ENCODE measurements around the gene HVCN1.

The HVCN1 gene

GRCh38 chr12:110600254-110600653 lies 88.7 kb downstream of the HVCN1 start:
- DNase-seq (ENCODE audit: low read depth), result peak; percentile 75
- TF ChIP-seq CTCF (conservative IDR thresholded peaks at IDR 0.05; ENCODE audit: low read length), result peak; percentile 63
- no peak overlapping the region for H3K4me3 ChIP-seq (ENCODE audit: low read length)

- TF ChIP-seq CTCF (conservative IDR thresholded peaks at IDR 0.05; ENCODE audit: low read length), result no peak
- DNase-seq (ENCODE audit: low read depth), result no peak
Observed at GRCh38 chr12:110599334-110599733, 89.6 kb downstream of the HVCN1 start.

More at GRCh38 chr12:110599334-110599733, 89.6 kb downstream of the HVCN1 start:
- H3K4me3 ChIP-seq (ENCODE audit: low read length), result no peak overlapping the region

Measured in AG10803 (cell line).